VCaP (cell line): ENCODE data around the gene FGF19.
"Not testable (repeated sequence)": the region's sequence is repeated elsewhere in the genome, so short reads cannot be mapped to it uniquely, and the experiment has no call there.

Experiments
- H3K27ac ChIP-seq: fragments of 450-650 bp; 2 replicates; pipeline ENCODE4 v1.5.1; 2017
- TF ChIP-seq, protein P1 (sequence below): fragments of 450-650 bp; conservative IDR thresholded peaks from 2 replicates; pipeline ENCODE4 v1.5.1; 2017; ENCODE audit warnings: mild to moderate bottlenecking, moderate library complexity

Gene FGF19

DNA sequence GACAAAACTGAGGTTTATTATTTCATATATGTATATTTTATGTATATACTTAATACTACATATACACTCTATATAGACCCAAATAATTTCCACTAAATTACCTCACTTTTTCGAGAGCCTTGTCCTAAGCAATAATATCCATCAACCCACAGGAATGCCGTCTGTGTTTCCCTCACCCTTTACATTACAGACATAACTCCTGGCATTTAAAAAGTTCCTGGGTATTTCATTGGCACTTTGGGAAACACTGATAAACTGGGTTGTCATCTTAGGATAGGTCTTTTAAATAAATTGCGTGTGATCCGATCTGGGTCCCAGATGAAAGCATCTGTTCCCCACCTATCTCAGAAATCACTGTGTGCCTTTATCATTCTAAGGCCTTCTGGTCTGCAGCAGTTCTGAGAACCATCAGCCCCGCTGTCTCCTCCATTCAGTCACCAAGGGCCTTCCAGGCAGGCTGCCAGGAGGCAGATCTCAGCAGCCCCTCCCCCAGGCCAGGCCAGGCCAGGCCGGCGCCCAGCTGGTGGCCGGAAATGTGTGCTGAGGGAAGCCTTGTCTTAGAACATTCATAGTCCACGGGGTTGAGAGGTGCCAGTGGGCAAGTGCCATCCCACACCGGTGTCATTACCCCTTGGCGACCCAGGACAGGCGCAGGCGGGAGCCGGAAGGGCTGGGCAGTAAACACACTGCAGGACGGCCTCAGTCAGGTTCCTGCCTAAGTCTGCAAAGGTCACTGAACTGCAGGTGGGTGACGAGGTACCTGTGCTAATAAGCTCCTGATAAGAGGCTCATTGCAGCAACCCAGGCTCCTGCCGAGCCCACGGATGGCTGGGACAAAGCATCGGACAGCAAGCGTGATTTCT lies 3.3 kb downstream of the FGF19 start:
- H3K27ac ChIP-seq: peak overlapping the region; percentile 62
- TF ChIP-seq, protein P1, sequence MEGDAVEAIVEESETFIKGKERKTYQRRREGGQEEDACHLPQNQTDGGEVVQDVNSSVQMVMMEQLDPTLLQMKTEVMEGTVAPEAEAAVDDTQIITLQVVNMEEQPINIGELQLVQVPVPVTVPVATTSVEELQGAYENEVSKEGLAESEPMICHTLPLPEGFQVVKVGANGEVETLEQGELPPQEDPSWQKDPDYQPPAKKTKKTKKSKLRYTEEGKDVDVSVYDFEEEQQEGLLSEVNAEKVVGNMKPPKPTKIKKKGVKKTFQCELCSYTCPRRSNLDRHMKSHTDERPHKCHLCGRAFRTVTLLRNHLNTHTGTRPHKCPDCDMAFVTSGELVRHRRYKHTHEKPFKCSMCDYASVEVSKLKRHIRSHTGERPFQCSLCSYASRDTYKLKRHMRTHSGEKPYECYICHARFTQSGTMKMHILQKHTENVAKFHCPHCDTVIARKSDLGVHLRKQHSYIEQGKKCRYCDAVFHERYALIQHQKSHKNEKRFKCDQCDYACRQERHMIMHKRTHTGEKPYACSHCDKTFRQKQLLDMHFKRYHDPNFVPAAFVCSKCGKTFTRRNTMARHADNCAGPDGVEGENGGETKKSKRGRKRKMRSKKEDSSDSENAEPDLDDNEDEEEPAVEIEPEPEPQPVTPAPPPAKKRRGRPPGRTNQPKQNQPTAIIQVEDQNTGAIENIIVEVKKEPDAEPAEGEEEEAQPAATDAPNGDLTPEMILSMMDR: no peak

DNA sequence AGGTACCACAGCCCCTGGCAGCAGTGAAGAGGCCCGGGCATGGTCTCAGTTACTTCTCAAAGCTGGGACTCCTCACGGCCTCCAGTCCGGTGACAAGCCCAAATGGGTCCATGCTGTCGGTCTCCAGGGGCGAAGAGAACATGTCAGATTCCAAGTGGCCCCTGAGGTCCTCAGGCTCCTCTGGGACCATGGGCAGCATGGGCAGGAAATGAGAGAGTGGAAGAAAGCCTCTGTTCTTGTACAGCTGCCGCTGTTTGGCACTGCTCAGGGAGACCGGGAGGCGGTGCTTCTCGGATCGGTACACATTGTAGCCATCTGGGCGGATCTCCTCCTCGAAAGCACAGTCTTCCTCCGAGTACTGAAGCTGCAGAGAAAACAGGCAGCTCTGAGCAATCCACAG lies 4.6 kb downstream of the FGF19 start:
- peak overlapping the region; percentile 37 for H3K27ac ChIP-seq
- TF ChIP-seq, protein P1: no peak

DNA sequence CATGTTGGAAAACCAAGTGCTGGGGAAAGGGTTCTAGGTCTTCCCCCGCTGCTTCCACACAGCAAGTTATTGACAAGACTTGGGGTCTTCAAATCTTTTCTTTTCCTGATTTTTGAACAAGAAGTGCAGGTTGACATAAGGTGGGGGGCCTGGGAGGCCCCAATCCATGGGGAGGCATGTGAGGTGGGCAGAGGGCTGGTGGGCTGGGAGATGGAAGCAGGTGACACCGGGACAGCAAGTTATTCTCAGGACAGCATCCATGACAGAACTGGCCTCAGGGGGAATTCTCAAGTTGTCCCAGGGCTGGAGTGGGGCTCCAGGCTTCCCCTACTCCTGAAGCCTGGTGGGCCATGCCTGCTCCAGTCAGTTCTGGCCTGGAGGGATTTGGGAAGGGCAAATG lies 5.5 kb downstream of the FGF19 start:
- TF ChIP-seq, protein P1: no peak
- H3K27ac ChIP-seq: peak overlapping the region; percentile 37; the same call in 1 of the 2 replicates

DNA sequence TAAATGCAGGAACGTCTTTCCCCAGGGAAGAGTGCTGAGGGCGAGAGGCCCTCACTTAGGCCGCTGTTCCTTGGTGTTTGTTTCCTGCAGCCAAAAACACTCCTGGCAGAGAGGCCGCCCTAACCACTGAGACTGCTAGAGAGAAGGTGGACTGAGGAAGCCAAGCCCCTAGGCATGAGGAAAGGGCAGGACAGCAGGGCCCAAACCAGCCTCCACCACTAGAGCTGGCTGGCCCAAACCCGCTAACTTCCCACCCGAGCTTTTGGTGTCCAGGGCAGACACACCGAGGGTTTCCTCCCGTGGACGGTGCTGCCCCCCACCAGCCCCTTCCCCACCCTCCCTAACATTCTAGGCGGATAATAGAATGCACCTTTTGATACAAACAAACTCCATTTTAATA lies 6.0 kb downstream of the FGF19 start:
- TF ChIP-seq, protein P1: no peak
- no peak overlapping the region; the same call in 1 of the 2 replicates for H3K27ac ChIP-seq

DNA sequence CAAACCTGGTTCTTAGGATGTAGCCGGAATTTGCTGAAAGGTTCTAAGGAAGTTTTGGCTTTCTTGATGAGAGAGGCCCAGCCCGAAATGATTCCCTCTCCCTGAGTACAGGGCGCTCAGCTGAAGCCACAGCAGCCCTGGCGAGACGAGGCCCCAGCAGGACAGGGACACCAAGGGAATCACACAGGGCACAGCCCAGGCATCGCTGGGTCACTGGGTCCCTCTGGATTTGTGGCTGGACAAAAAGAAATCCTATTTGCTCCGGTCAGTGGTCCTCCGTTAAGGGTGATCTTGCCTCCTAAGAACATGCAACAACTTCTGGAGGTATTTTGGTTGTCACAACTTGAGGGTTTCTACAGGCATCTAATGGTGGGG lies 6.4 kb downstream of the FGF19 start:
- TF ChIP-seq, protein P1: no peak
- no peak overlapping the region for H3K27ac ChIP-seq

DNA sequence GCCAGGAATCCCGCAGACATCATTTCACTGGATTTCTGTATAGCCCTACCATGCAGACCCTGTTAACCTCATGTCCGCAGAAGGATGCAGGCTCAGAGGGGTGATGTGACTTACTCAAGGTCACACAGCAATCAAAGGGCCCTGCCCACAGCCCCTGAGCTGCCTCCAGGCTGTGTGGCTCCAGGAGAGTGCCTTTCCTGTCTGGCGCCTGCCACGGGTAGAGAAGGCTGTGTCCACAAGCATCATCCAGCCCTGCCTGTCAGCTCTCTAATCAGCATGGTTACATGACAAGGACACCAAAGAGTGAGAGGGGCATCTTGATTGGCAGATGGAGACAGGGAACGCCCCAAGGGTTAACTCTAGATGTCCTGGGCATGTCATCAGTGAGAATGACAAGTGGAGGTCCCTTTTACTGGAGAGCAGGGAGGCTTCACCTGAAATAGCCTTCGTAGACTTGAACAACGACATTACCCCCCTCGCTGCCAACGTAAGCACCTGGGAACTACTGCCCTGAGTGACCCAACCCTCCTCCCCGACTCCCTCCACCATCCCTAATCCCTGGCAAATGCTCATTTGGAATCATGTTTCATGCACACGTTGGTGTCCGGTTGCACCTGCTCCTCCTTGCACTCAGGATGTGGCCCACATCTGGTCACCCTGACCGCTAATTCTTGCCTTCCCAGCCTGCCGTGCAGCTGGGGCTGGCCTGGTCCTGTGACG lies 6.9 kb downstream of the FGF19 start:
- TF ChIP-seq, protein P1: no peak
- H3K27ac ChIP-seq: no peak overlapping the region

DNA sequence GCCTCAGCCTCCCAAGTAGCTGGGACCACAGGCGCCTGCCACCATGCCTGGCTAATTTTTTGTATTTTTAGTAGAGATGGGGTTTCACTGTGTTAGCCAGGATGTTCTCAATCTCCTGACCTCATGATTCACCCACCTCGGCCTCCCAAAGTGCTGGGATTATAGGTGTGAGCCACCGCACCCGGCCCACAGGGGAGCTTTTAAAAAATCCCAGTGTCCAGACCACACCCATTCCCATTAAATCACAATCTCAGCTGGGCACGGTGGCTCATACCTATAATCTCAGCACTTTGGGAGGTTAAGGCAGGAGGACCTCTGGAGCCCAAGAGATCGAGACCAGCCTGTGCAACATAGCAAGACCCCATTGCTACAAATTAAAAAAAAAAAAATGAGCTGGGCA lies 7.8 kb downstream of the FGF19 start:
- H3K27ac ChIP-seq: not testable (repeated sequence)

DNA sequence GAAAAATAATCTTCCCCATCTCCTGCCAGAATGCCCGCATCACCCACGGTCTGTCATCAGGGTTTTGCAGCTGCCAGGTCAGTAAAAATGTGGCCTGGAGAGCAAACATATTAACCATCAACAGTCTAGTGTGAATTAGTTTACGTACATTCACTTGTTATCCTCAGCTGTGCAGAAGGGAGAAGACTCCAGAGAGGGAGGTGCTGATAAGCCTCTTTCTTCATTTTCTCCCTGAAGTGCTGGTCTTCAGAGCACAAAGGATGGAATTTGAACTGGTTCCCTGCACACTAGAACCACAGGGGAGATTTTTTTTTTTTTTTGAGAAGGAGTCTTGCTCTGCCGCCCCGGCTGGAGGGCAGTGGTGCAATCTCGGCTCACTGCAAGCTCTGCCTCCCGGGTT lies 8.2 kb downstream of the FGF19 start:
- TF ChIP-seq, protein P1: no peak
- H3K27ac ChIP-seq: no peak overlapping the region
